ENCODE measurements around the gene TRPV4.

The TRPV4 gene

GRCh38 chr12:109815225-109815624 is 18.0 kb downstream of the TRPV4 start:
- ATAC-seq (ENCODE audit: low read depth): no peak
- H3K9me3 Mint-ChIP-seq: no peaks in the 10 kb centered on the region
- H3K27ac Mint-ChIP-seq: no peak overlapping the region
- no peaks in the 10 kb centered on the region for H3K36me3 Mint-ChIP-seq
- H3K27me3 Mint-ChIP-seq: peaks cover 6% of the 10 kb centered on the region
- DNase-seq (ENCODE audit: low spot score in 2 of 2): no peak
- no peaks in the 10 kb centered on the region for H3K4me1 Mint-ChIP-seq
- no peak overlapping the region for H3K4me3 Mint-ChIP-seq

- Mint-ChIP-seq H3K9me3 (no peaks in the 10 kb centered on the region), H3K4me3 (no peak overlapping the region), H3K4me1 (no peaks in the 10 kb centered on the region), H3K27ac (no peak overlapping the region), H3K36me3 (no peaks in the 10 kb centered on the region), H3K27me3 (peaks cover 2% of the 10 kb centered on the region)
- ATAC-seq (ENCODE audit: low read depth): no peak
- no peak for DNase-seq (ENCODE audit: low spot score in 2 of 2)
These were observed 18.5 kb downstream of the TRPV4 start for GRCh38 chr12:109814600-109815150.

DNA sequence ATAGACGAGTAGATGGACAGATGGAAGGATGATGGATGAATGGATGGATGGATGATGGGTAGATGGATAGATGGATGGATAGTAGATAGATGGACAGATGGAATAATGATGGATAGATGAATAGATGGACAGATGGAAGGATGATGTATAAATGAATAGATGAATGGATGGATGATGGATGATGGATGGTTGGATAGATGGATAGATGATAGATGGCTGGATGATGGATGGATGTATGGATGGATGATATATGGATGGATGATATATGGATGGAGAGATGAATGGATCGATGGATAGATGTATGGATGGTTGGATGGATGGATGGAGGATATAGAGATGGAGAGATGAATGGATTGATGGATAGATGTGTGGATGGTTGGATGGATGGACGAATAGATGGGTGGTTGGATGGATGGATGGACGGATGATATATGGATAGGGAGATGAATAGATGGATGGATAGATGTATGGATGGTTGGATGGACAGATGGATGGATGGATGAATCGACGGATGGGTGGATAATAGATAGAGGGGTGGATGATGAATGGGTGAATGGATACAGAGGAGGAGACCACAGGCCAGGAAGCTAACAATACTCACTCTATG is 19.3 kb downstream of the TRPV4 start:
- no peaks in the 10 kb centered on the region for H3K4me1 Mint-ChIP-seq
- DNase-seq (ENCODE audit: low spot score in 2 of 2) (no peak), ATAC-seq (ENCODE audit: low read depth) (no peak)
- H3K27ac Mint-ChIP-seq: no peak overlapping the region
- no peaks in the 10 kb centered on the region for H3K36me3 Mint-ChIP-seq
- H3K27me3 Mint-ChIP-seq: peaks cover 2% of the 10 kb centered on the region
- H3K9me3 Mint-ChIP-seq: no peaks in the 10 kb centered on the region
- H3K4me3 Mint-ChIP-seq: no peak overlapping the region

DNA sequence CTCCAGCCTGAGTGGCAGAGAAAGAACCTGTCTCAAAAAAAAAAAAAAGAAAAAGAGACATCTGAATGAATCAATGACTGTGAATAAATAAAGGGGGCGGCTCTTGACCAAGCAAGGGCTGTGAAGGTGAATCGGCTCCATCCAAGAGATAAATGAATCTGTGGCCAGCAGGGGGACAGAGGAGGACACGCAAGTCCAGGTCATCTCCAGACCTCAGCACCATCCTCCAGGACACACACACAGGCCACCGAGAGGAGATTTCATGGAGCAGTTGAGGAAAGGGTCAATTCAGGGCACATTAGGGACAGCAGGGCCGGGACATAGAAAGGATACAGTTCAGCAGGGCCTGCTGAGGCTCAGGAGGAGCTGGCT is 21.6 kb downstream of the TRPV4 start:
- no peak overlapping the region for H3K27ac Mint-ChIP-seq
- DNase-seq (ENCODE audit: low spot score in 2 of 2): no peak
- H3K36me3 Mint-ChIP-seq: no peaks in the 10 kb centered on the region
- H3K4me3 Mint-ChIP-seq: no peak overlapping the region
- no peaks in the 10 kb centered on the region for H3K9me3 Mint-ChIP-seq
- H3K27me3 Mint-ChIP-seq: no peaks in the 10 kb centered on the region
- H3K4me1 Mint-ChIP-seq: no peaks in the 10 kb centered on the region
- ATAC-seq (ENCODE audit: low read depth): no peak

GRCh38 chr12:109810954-109811623 is 22.1 kb downstream of the TRPV4 start:
- ATAC-seq (ENCODE audit: low read depth): no peak
- DNase-seq (ENCODE audit: low spot score in 2 of 2): no peak
- no peaks in the 10 kb centered on the region for H3K27me3 Mint-ChIP-seq
- H3K4me1 Mint-ChIP-seq: no peaks in the 10 kb centered on the region
- no peaks in the 10 kb centered on the region for H3K9me3 Mint-ChIP-seq
- no peaks in the 10 kb centered on the region for H3K36me3 Mint-ChIP-seq
- H3K27ac Mint-ChIP-seq: no peak overlapping the region
- no peak overlapping the region for H3K4me3 Mint-ChIP-seq

DNA sequence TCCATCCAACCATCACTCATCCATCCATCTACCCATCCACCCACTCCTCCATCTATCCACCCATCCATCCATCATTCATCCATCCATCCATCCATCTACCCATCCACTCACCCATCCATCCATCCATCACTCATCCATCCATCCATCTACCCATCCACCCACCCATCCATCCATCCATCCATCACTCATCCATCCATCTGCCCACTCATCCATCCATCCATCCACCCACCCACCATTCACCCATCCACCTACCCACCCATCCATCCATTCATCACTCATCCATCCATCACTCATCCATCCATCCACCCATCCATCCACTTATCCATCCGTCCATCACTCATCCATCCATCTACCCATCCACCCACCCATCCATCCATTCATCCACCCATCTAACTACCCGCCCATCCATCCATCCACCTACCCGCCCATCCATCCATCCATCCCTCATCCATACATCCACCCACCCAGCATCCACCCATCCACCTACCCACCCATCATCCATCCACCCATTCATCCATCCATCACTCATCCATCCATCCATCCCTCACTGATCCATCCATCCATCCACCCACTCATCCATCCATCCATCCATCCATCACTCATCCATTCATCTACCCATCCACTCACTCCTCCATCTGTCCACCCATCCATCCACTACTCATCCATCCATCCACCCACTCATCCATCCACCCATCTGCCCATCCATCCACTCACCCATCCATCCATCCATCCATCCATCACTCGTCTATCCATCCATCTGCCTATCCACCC is 24.1 kb downstream of the TRPV4 start:
- no peak for DNase-seq (ENCODE audit: low spot score in 2 of 2)
- Mint-ChIP-seq H3K27me3 (no peaks in the 10 kb centered on the region), H3K27ac (no peak overlapping the region), H3K36me3 (no peaks in the 10 kb centered on the region), H3K4me3 (no peak overlapping the region), H3K4me1 (no peaks in the 10 kb centered on the region), H3K9me3 (no peaks in the 10 kb centered on the region)
- no peak for ATAC-seq (ENCODE audit: low read depth)

DNA sequence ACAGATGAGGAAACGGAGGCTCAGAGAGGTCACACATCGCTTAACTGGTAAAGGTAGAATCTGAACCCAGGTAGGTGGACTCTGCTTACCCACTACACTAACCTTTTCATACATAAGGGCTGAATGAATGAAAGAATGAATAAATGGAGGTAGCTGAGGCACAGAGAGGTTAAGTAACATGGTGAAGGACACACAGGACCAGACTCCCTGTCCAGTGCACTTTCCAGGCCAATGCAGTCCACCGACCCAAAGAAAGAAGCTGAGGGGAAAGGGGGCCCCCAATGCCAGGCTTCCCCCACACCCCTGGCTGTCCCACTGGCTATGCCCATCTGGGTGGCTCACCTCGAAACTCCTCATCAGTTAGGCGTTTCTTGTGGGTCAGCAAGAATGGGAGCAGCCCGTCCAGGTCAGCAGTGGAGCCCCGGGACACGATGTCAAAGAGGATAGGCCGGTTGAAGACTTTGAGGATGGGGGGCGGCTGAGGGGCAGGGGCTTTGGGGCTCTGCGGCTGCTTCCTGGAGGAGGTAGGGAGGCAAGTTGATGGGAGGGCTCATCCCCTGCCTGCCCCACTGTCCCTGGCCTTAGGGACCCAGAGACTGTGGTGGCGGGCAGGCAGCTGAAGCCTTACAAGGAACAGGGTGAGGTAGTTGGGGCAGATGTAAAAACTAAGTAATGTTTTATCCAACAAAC is 25.1 kb downstream of the TRPV4 start:
- DNase-seq (ENCODE audit: low spot score in 2 of 2) (no peak), ATAC-seq (ENCODE audit: low read depth) (no peak)
- H3K27me3 Mint-ChIP-seq: no peaks in the 10 kb centered on the region
- H3K27ac Mint-ChIP-seq: no peak overlapping the region
- no peaks in the 10 kb centered on the region for H3K9me3 Mint-ChIP-seq
- no peaks in the 10 kb centered on the region for H3K36me3 Mint-ChIP-seq
- no peaks in the 10 kb centered on the region for H3K4me1 Mint-ChIP-seq
- H3K4me3 Mint-ChIP-seq: no peak overlapping the region

- Mint-ChIP-seq H3K27ac (no peak overlapping the region), H3K27me3 (peaks cover 3% of the 10 kb centered on the region), H3K36me3 (no peaks in the 10 kb centered on the region), H3K9me3 (no peaks in the 10 kb centered on the region), H3K4me1 (no peaks in the 10 kb centered on the region), H3K4me3 (no peak overlapping the region)
- ATAC-seq (ENCODE audit: low read depth): peak; percentile 75
- peak; percentile 63 to 64 for DNase-seq (ENCODE audit: low spot score in 2 of 2)
These were observed 28.1 kb downstream of the TRPV4 start for GRCh38 chr12:109804820-109805761.

GRCh38 chr12:109803678-109804077 is 29.5 kb downstream of the TRPV4 start:
- ATAC-seq (ENCODE audit: low read depth) (no peak), DNase-seq (ENCODE audit: low spot score in 2 of 2) (no peak)
- no peaks in the 10 kb centered on the region for H3K36me3 Mint-ChIP-seq
- no peak overlapping the region for H3K27ac Mint-ChIP-seq
- H3K27me3 Mint-ChIP-seq: peaks cover 4% of the 10 kb centered on the region
- H3K9me3 Mint-ChIP-seq: no peaks in the 10 kb centered on the region
- no peak overlapping the region for H3K4me3 Mint-ChIP-seq
- no peaks in the 10 kb centered on the region for H3K4me1 Mint-ChIP-seq

GRCh38 chr12:109802828-109803227 is 30.4 kb downstream of the TRPV4 start:
- H3K9me3 Mint-ChIP-seq: no peaks in the 10 kb centered on the region
- ATAC-seq (ENCODE audit: low read depth): no peak
- H3K36me3 Mint-ChIP-seq: no peaks in the 10 kb centered on the region
- no peak overlapping the region for H3K4me3 Mint-ChIP-seq
- no peak overlapping the region for H3K27ac Mint-ChIP-seq
- DNase-seq (ENCODE audit: low spot score in 2 of 2): no peak
- no peaks in the 10 kb centered on the region for H3K4me1 Mint-ChIP-seq
- H3K27me3 Mint-ChIP-seq: peaks cover 5% of the 10 kb centered on the region

DNA sequence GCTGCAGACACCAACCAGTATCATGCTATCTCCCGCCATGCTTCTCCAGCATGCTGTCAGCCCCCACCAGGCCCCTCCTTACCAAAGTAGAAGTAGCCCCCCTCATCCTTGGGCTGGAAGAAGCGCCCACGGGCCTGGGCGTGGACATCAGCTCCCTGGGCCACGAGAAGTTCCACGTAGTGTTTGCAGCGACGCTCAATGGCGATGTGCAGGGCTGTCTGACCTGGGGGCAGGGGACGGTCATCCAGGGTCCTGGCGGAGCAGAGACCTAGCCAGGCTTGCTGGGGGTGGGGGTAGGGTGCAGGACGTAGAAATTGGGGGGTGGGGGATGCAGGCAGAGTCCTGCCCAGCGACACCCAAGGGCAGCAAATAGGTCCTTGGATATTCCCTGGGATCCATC is 32.7 kb downstream of the TRPV4 start:
- H3K27ac Mint-ChIP-seq: no peak overlapping the region
- H3K4me3 Mint-ChIP-seq: no peak overlapping the region
- H3K36me3 Mint-ChIP-seq: no peaks in the 10 kb centered on the region
- H3K4me1 Mint-ChIP-seq: no peaks in the 10 kb centered on the region
- no peak for DNase-seq (ENCODE audit: low spot score in 2 of 2)
- peaks cover 7% of the 10 kb centered on the region for H3K27me3 Mint-ChIP-seq
- no peaks in the 10 kb centered on the region for H3K9me3 Mint-ChIP-seq
- no peak for ATAC-seq (ENCODE audit: low read depth)

- Mint-ChIP-seq H3K4me1 (no peaks in the 10 kb centered on the region), H3K27ac (no peak overlapping the region), H3K36me3 (no peaks in the 10 kb centered on the region), H3K4me3 (no peak overlapping the region), H3K9me3 (no peaks in the 10 kb centered on the region), H3K27me3 (peaks cover 7% of the 10 kb centered on the region)
- ATAC-seq (ENCODE audit: low read depth): no peak
- no peak for DNase-seq (ENCODE audit: low spot score in 2 of 2)
These were observed 34.5 kb downstream of the TRPV4 start for GRCh38 chr12:109798691-109799090.

DNA sequence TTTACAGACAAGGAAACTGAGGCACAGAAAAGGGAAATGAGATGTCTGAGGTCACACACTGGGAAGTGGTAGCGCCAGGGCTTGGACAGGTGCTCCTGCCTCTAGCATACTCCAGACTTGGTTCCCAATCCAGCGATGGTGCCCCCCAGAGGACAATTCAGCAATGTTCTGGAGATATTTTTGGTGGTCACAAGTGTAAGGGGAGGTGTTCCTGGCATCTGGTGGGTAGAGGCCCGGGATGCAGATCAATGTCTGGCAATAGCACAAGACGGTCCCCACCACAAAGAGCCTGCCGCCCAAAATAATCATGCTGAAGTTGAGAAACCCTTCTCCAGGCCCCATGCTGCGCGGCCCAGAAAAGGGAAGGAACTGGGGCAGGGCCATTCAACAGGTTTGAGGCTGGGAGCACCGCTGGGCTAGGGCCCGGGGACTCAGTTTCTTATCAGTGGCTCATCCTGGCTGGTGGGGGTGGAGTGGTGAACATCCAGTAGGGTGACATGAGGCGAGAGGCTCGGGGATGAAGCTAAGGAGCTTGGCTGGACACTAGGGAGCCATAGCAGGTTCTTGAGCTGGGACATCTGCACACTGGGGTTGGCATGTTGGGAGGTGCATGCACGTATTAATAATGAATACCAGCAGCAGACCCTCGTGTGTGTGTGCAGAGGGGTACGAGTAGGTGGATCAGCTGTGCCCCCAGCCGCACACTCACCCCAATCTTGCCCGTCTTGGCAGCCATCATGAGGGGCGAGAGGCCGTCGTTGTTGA is 35.1 kb downstream of the TRPV4 start:
- Mint-ChIP-seq H3K4me3 (no peak overlapping the region), H3K9me3 (no peaks in the 10 kb centered on the region), H3K27me3 (peaks cover 10% of the 10 kb centered on the region), H3K36me3 (peaks cover 1% of the 10 kb centered on the region), H3K27ac (no peak overlapping the region), H3K4me1 (no peaks in the 10 kb centered on the region)
- no peak for ATAC-seq (ENCODE audit: low read depth)
- no peak for DNase-seq (ENCODE audit: low spot score in 2 of 2)
